Left colon (tissue), 2 donors: Measurements from ENCODE around the gene STYX. TPM values are rescaled to one million over a fixed set of nuclear protein-coding genes. Genes with fewer than 3 reads are reported as not detected.
A peak's percentile ranks its signal among the peaks of the same experiment; 100 is the strongest.

ENCODE experiments used
- ATAC-seq: fragments of 200-7000 bp; cut with Tn5 transposase; one replicate; pipeline ENCODE4 v1.9.1; 2020; ENCODE audit warnings: mild to moderate bottlenecking, moderate library complexity
- DNase-seq, 2 donors: peaks; one replicate each; pipeline ENCODE4 v3.0.0-alpha.2; 2020
- intact Hi-C, 2 donors: fragments of 100-400 bp; cut with DNase I in 1 of 2; cut with micrococcal nuclease in 1 of 2; formaldehyde crosslinking; loops; one replicate each; pipeline versions ENCODE4 v1.11.2 to v1.14.0; 2022; cut with DNase I, micrococcal nuclease
- total RNA-seq, 2 donors: library from RNA; stranded (reverse); fragmentation: NEBNext Ultra II Directional; extraction: Animal tissue kit (Norgen Biotek cat#: 25700); gene quantifications; one replicate each; pipeline ENCODE4 v1.2.1, GENCODE V29; 2021
- donor health status: DM: no; HTN: no; CAD: no.
- donor health status: DM: yes; HTN: yes; CAD: no.

The STYX gene
- total RNA-seq, 2 donors from 2014 or later: 8.5 to 10.1 TPM

- DNase-seq (no peak), ATAC-seq (no peak)
- intact Hi-C loops: no loop called here
Measured at GRCh38 chr14:52778702-52779101, 48.7 kb downstream of the STYX start.

GRCh38 chr14:52780893-52781292 is 50.9 kb downstream of the STYX start:
- intact Hi-C loops: no loop called here
- no peak for DNase-seq
- no peak for ATAC-seq

GRCh38 chr14:52781629-52782028 is 51.7 kb downstream of the STYX start:
- intact Hi-C loops: no loop called here
- DNase-seq (no peak), ATAC-seq (no peak)

- ATAC-seq: no peak
- intact Hi-C loops: no loop called here
Measured at GRCh38 chr14:52783206-52783605, 53.2 kb downstream of the STYX start.

GRCh38 chr14:52786887-52787286 is 56.9 kb downstream of the STYX start:
- intact Hi-C loops: no loop called here
- no peak for DNase-seq
- no peak for ATAC-seq

More at GRCh38 chr14:52783206-52783605, 53.2 kb downstream of the STYX start:
- no peak for DNase-seq

GRCh38 chr14:52789118-52789517 is 59.2 kb downstream of the STYX start:
- DNase-seq: no peak
- intact Hi-C loops: no loop called here
- no peak for ATAC-seq

- DNase-seq (peak in 1 of 2 donors; percentile 54), ATAC-seq (peak; percentile 17)
- intact Hi-C loops: no loop called here
Measured at GRCh38 chr14:52790011-52790755, 60.2 kb downstream of the STYX start.

- ATAC-seq (no peak), DNase-seq (no peak)
- intact Hi-C loops: no loop called here
Measured at GRCh38 chr14:52790756-52791222, 60.8 kb downstream of the STYX start.

- peak; percentile 88 to 91 for DNase-seq
- ATAC-seq: peak; percentile 92
- intact Hi-C loops: no loop called here
Measured at GRCh38 chr14:52791223-52792096, 61.5 kb downstream of the STYX start, which contains the start of gene GNPNAT1. Gene GNPNAT1, minus strand, starts transcription at chr14:52791607. Its CDS starts 6,957 bp downstream, at chr14:52784650.

- no peak for DNase-seq
- no peak for ATAC-seq
- intact Hi-C loops: no loop called here
Measured at GRCh38 chr14:52792097-52792415, 62.1 kb downstream of the STYX start.

GRCh38 chr14:52793061-52793460 is 63.1 kb downstream of the STYX start:
- intact Hi-C loops: no loop called here
- DNase-seq: no peak
- no peak for ATAC-seq

- DNase-seq (no peak), ATAC-seq (no peak)
- intact Hi-C loops: no loop called here
Measured at GRCh38 chr14:52797653-52798052, 67.7 kb downstream of the STYX start.

GRCh38 chr14:52798826-52799225 is 68.9 kb downstream of the STYX start:
- ATAC-seq (no peak), DNase-seq (no peak)
- intact Hi-C loops: no loop called here

- ATAC-seq (no peak), DNase-seq (no peak)
- intact Hi-C loops: no loop called here
Measured at GRCh38 chr14:52801014-52801712, 71.2 kb downstream of the STYX start.

GRCh38 chr14:52802597-52802996 is 72.6 kb downstream of the STYX start:
- DNase-seq (no peak), ATAC-seq (no peak)
- intact Hi-C loops: no loop called here

GRCh38 chr14:52806115-52806514 is 76.1 kb downstream of the STYX start:
- DNase-seq (no peak), ATAC-seq (no peak)
- intact Hi-C loops: no loop called here

GRCh38 chr14:52808101-52808500 is 78.1 kb downstream of the STYX start:
- no peak for ATAC-seq
- intact Hi-C loops: no loop called here
- no peak for DNase-seq

GRCh38 chr14:52821805-52822250 is 91.9 kb downstream of the STYX start:
- intact Hi-C loops: loop anchor here in 1 of 2 donors (5.0 kb wide), 2 partner anchors 140 to 230 kb away; no protein-coding TSS in a partner anchor
- no peak for DNase-seq
- peak; percentile 66 for ATAC-seq

- intact Hi-C loops: loop anchor here in 1 of 2 donors (5.0 kb wide), 2 partner anchors 138 to 228 kb away; no protein-coding TSS in a partner anchor
- ATAC-seq: no peak
- DNase-seq: no peak
Measured at GRCh38 chr14:52824462-52824861, 94.5 kb downstream of the STYX start.
